Heart right ventricle (tissue), 16 donors: ENCODE results near the gene DNHD1. TPM values are rescaled to one million over a fixed set of nuclear protein-coding genes. Genes with fewer than 3 reads are reported as not detected.

Experiments used
- ATAC-seq, 8 donors: fragments of 200-7000 bp; cut with Tn5 transposase; one replicate each; pipeline ENCODE4 v1.9.1; 2020; ENCODE audit warnings: mild to moderate bottlenecking in 8 of 8, moderate library complexity in 8 of 8, moderate number of reproducible peaks in 1 of 8
- DNase-seq, 2 donors: peaks; one replicate each; pipeline ENCODE4 v3.0.0-alpha.2; 2020
- H3K27ac ChIP-seq, 10 donors: fragments of 200-600 bp; sonication (generic) in 2 of 10; one replicate each; pipeline versions ENCODE4 v1.5.0 to v1.8.0; 2020 to 2022; ENCODE audit warnings: mild to moderate bottlenecking in 3 of 10
- H3K27me3 ChIP-seq, 7 donors: fragments of 200-600 bp; one replicate each; pipeline ENCODE4 v1.8.0; 2021 to 2022; ENCODE audit warnings: mild to moderate bottlenecking in 2 of 7
- H3K36me3 ChIP-seq, 9 donors: fragments of 200-600 bp; sonication (generic) in 1 of 9; one replicate each; pipeline versions ENCODE4 v1.5.0 to v1.8.0; 2020 to 2022; ENCODE audit warnings: mild to moderate bottlenecking in 2 of 9
- H3K4me1 ChIP-seq, 9 donors: fragments of 200-600 bp; sonication (generic) in 1 of 9; one replicate each; pipeline versions ENCODE4 v1.5.0 to v1.8.0; 2020 to 2022; ENCODE audit warnings: mild to moderate bottlenecking in 4 of 9
- H3K4me3 ChIP-seq, 10 donors: fragments of 200-600 bp; sonication (generic) in 2 of 10; one replicate each; pipeline versions ENCODE4 v1.5.0 to v1.8.0; 2020 to 2022; ENCODE audit warnings: mild to moderate bottlenecking in 7 of 10, moderate library complexity in 2 of 10
- H3K9me3 ChIP-seq, 11 donors: fragments of 200-600 bp in 10 of 11; sonication (generic) in 2 of 11; one replicate each; pipeline versions ENCODE4 v1.5.0 to v1.8.0; 2013 to 2022; ENCODE audit warnings: mild to moderate bottlenecking in 2 of 11, control low read depth in 1 of 11, moderate library complexity in 1 of 11
- WGBS, 2 donors: extraction: QIAGEN DNeasy Blood & Tissue Kit; methylation state at CpG; one replicate each; pipeline ENCODE4 v1.1.7; 2013; ENCODE audit warnings: inconsistent platforms in 1 of 2; 5-methylcytosine and 5-hydroxymethylcytosine counted together
- intact Hi-C, 10 donors: fragments of 100-400 bp; cut with DNase I; formaldehyde crosslinking; loops; one replicate each; pipeline versions ENCODE4 v1.11.1 to v1.14.2; 2022
- polyA plus RNA-seq, 2 donors: library from polyadenylated mRNA; stranded (reverse); fragments of 200-250 nt; gene quantifications; one replicate each; pipeline ENCODE4 v1.2.3, GENCODE V29; 2013
- total RNA-seq, 10 donors: library from RNA; stranded (reverse); fragmentation: NEBNext Ultra II Directional in 3 of 10; extraction: Animal tissue kit (Norgen Biotek cat#: 25700) in 3 of 10; gene quantifications; one replicate each; pipeline versions ENCODE4 v1.2.1 to v1.2.4, GENCODE V29; 2021 to 2023
- TF ChIP-seq, protein P1 (sequence below), 9 donors: fragments of 200-600 bp; sonication (generic) in 2 of 9; IDR thresholded peaks; one replicate each; pipeline versions ENCODE4 v1.5.0 to v1.8.0; 2021 to 2022; ENCODE audit warnings: antibody characterized with exemption in 9 of 9, mild to moderate bottlenecking in 5 of 9, moderate library complexity in 1 of 9
- donor health status: Arrhythmogenic right ventricular cardiomyopathy.
- donor health status: ischemic (EF 13 %, LVEDD 7.1; RV severe dilation, severe dysfunction).
- donor health status: healthy with polysubstance abuse.
- donor health status: DM: no; HTN: yes; CAD: no.
- donor health status: DM: no; HTN: no; CAD: no.
- donor health status: ischemic (EF 25% LVEDD 6.9; RV normal size, moderate dysfunction).
- donor health status: ischemic (EF 25% LVEDD 5.7; RV mildly dilated, moderate dysfunction).
- donor health status: healthy.
- donor health status: DM: yes; HTN: yes; CAD: no.
- donor health status: Ischemic cardiomyopathy.
- donor health status: ischemic (EF 35%, LVEDD 5.7; RV mildly dilated, moderate dysfunction).
- donor health status: nonischemic (EF 11% LVEDD 7.7; RV severe dilation, severe dysfunction).
- donor health status: DM: yes; HTN: yes; CAD: no.
- donor health status: PGD.
- donor health status: ischemic (EF 29% LVEDD 5.4; RV normal size, mild dysfunction).
- donor health status: nonischemic (EF 23%, LVEDD 6.1; RV moderate dilation, normal function).

DNHD1 gene
- total and polyA plus RNA-seq, 12 donors, result 1.7 to 13.8 (median 6.5) TPM

GRCh38 chr11:6489306-6489705 lies 7.8 kb upstream of the DNHD1 start:
- no peaks in the 10 kb centered on the region for H3K27me3 ChIP-seq
- DNase-seq (no peak), ATAC-seq (no peak)
- no peaks in the 10 kb centered on the region for H3K9me3 ChIP-seq
- no peaks in the 10 kb centered on the region for H3K4me1 ChIP-seq
- TF ChIP-seq, protein P1, sequence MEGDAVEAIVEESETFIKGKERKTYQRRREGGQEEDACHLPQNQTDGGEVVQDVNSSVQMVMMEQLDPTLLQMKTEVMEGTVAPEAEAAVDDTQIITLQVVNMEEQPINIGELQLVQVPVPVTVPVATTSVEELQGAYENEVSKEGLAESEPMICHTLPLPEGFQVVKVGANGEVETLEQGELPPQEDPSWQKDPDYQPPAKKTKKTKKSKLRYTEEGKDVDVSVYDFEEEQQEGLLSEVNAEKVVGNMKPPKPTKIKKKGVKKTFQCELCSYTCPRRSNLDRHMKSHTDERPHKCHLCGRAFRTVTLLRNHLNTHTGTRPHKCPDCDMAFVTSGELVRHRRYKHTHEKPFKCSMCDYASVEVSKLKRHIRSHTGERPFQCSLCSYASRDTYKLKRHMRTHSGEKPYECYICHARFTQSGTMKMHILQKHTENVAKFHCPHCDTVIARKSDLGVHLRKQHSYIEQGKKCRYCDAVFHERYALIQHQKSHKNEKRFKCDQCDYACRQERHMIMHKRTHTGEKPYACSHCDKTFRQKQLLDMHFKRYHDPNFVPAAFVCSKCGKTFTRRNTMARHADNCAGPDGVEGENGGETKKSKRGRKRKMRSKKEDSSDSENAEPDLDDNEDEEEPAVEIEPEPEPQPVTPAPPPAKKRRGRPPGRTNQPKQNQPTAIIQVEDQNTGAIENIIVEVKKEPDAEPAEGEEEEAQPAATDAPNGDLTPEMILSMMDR (IDR thresholded peaks at IDR 0.05), result no peak
- H3K4me3 ChIP-seq, result no peak overlapping the region
- H3K36me3 ChIP-seq, result peaks cover 0 to 100% (median 16%) of the 10 kb centered on the region in 9 donors
- no peak overlapping the region for H3K27ac ChIP-seq
- WGBS, 2 donors, result 93 to 96% methylated on average over 4 of the region's 4 CpGs
- intact Hi-C loops, result no loop called here

GRCh38 chr11:6498121-6498520 lies 1.0 kb downstream of the DNHD1 start:
- Histone ChIP-seq H3K36me3 (peaks cover 0 to 67% (median 11%) of the 10 kb centered on the region in 9 donors), H3K4me1 (peaks cover 0 to 20% (median 8%) of the 10 kb centered on the region in 9 donors), H3K9me3 (no peaks in the 10 kb centered on the region), H3K27me3 (no peaks in the 10 kb centered on the region), H3K4me3 (no peak overlapping the region), H3K27ac (peak overlapping the region in 3 of 10 donors; percentile 3 to 29 (median 12))
- DNase-seq (no peak), ATAC-seq (peak in 7 of 8 donors; percentile 23 to 68 (median 56))
- TF ChIP-seq, protein P1 (IDR thresholded peaks at IDR 0.05), result no peak
- WGBS, 2 donors, result 84 to 87% methylated on average over 7 of the region's 7 CpGs
- intact Hi-C loops, result no loop called here

DNA sequence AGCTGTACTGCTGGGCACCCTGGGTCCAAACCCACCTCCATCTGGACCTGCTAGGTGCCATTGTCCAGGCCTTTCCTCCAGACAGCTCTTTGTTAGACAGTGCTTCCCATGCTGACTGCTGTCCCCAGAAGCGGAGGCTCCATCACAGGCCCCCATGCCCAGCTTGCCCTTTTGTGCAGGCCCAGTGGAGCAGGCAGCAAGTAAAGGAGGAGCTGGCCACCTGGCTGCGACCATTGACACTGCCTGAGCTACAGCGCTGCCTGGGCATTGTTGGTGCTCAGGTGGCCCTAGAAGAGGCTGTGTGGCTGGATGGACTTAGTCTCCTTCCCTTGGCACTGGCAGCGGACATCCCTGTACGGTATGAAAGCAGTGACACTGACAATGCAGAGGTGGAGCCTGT lies 1.5 kb downstream of the DNHD1 start:
- H3K9me3 ChIP-seq, result no peaks in the 10 kb centered on the region
- intact Hi-C loops, result no loop called here
- 94 to 98% methylated on average over 5 of the region's 5 CpGs for WGBS, 2 donors
- no peaks in the 10 kb centered on the region for H3K27me3 ChIP-seq
- TF ChIP-seq, protein P1 (IDR thresholded peaks at IDR 0.05), result no peak
- no peak overlapping the region for H3K4me3 ChIP-seq
- H3K36me3 ChIP-seq, result peaks cover 0 to 67% (median 15%) of the 10 kb centered on the region in 9 donors
- peaks cover 0 to 20% (median 8%) of the 10 kb centered on the region in 9 donors for H3K4me1 ChIP-seq
- no peak for DNase-seq
- H3K27ac ChIP-seq, result no peak overlapping the region
- peak in 1 of 8 donors; percentile 8 for ATAC-seq

DNA sequence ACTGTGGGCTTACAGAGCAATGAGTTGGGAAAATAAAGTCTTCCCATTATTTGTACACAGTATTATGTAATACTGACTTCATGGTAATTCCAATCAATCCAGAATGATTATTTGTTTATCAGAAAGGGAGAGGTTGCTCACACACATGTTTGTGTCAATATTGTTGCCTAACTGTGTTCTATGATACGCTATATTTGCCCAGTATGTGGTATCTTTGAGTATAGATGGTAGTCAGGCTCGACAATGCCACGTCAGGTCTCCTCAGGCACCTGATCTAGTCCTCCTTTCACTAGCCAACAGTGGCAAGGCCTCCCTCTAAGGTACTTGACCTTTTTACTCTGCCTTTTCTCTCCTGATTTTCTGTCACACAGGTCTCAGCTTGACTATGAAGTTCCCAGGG lies 5.3 kb downstream of the DNHD1 start:
- H3K4me3 ChIP-seq, result no peak overlapping the region
- H3K27me3 ChIP-seq, result no peaks in the 10 kb centered on the region
- H3K9me3 ChIP-seq, result no peaks in the 10 kb centered on the region
- TF ChIP-seq, protein P1 (IDR thresholded peaks at IDR 0.05), result no peak
- H3K4me1 ChIP-seq, result peaks cover 0 to 15% (median 8%) of the 10 kb centered on the region in 9 donors
- DNase-seq (no peak), ATAC-seq (no peak)
- no peak overlapping the region for H3K27ac ChIP-seq
- intact Hi-C loops, result loop anchor here in 3 of 10 donors (5.0 kb wide), 2 partner anchors 60 to 120 kb away; partner anchors contain the start of gene HPX (in 1 of the 3)
- 92 to 97% methylated on average over 3 of the region's 3 CpGs for WGBS, 2 donors
- H3K36me3 ChIP-seq, result peaks cover 0 to 73% (median 22%) of the 10 kb centered on the region in 9 donors
